Right lobe of liver (tissue), 6 donors: ENCODE data around the gene SLC16A8. TPM values are rescaled to one million over a fixed set of nuclear protein-coding genes. Genes with fewer than 3 reads are reported as not detected.

Source experiments
- ATAC-seq, 4 donors: fragments of 200-7000 bp; cut with Tn5 transposase; one replicate each; pipeline ENCODE4 v1.9.1; 2020; ENCODE audit warnings: mild to moderate bottlenecking in 4 of 4, moderate library complexity in 4 of 4
- DNase-seq, 3 donors: peaks; one replicate each; pipeline ENCODE4 v3.0.0-alpha.2; 2020
- H3K27ac ChIP-seq, 3 donors: fragments of 200-600 bp; one replicate each; pipeline ENCODE4 v1.8.0; 2022
- H3K27me3 ChIP-seq, 2 donors: fragments of 200-600 bp; one replicate each; pipeline ENCODE4 v1.8.0; 2022
- H3K36me3 ChIP-seq, 4 donors: fragments of 200-600 bp; sonication (generic) in 1 of 4; one replicate each; pipeline versions ENCODE4 v1.5.1 to v1.8.0; 2017 to 2022; ENCODE audit warnings: control low read depth in 1 of 4
- H3K4me1 ChIP-seq, 4 donors: fragments of 200-600 bp; sonication (generic) in 1 of 4; one replicate each; pipeline versions ENCODE4 v1.5.1 to v1.8.0; 2017 to 2022; ENCODE audit warnings: control low read depth in 1 of 4
- H3K4me3 ChIP-seq, 3 donors: fragments of 200-600 bp; one replicate each; pipeline ENCODE4 v1.8.0; 2022
- H3K9me3 ChIP-seq, 4 donors: fragments of 200-600 bp; sonication (generic) in 1 of 4; one replicate each; pipeline versions ENCODE4 v1.5.1 to v1.8.0; 2017 to 2022; ENCODE audit warnings: control low read depth in 1 of 4
- POLR2A ChIP-seq: fragments of 450-650 bp; IDR thresholded peaks from one replicate; pipeline ENCODE4 v1.6.1; 2017; ENCODE audit warnings: antibody characterized with exemption, mild to moderate bottlenecking
- WGBS: methylation state at CpG from one replicate; pipeline ENCODE4 v1.1.6; 2018; ENCODE audit warnings: low coverage, low lambda C conversion rate; ENCODE audit not compliant: insufficient coverage; ENCODE audit errors: missing lambda C conversion rate; 5-methylcytosine and 5-hydroxymethylcytosine counted together
- intact Hi-C, 2 donors: fragments of 100-400 bp; cut with DNase I; formaldehyde crosslinking; loops; one replicate each; pipeline versions ENCODE4 v1.11.2 to v1.14.1; 2022
- total RNA-seq, 6 experiments: library from RNA; depleted of rRNA in 2 of 6; stranded (reverse); fragments of >200 nt in 2 of 6; fragmentation: NEBNext Ultra II Directional in 3 of 6; extraction: Animal tissue kit (Norgen Biotek cat#: 25700) in 3 of 6; gene quantifications; one replicate each; pipeline versions ENCODE4 v1.1.0 to v1.2.4, GENCODE V29; 2016 to 2023
- TF ChIP-seq, protein P1 (sequence below), 4 donors: fragments of 200-600 bp in 3 of 4; fragments of 450-650 bp in 1 of 4; IDR thresholded peaks; one replicate each; pipeline versions ENCODE4 v1.5.1 to v1.8.0; 2016 to 2022; ENCODE audit warnings: antibody characterized with exemption in 4 of 4, mild to moderate bottlenecking in 2 of 4
- donor health status: DM: no; HTN: yes; CAD: no.
- donor health status: DM: no; HTN: no; CAD: no.
- donor health status: DM: no; HTN: no; CAD: no.
- donor health status: DM: no; HTN: yes; CAD: no.
- donor health status: DM: no; HTN: yes; CAD: no.

The SLC16A8 gene
- total RNA-seq, 6 experiments from 2014 or later, result not detected

DNA sequence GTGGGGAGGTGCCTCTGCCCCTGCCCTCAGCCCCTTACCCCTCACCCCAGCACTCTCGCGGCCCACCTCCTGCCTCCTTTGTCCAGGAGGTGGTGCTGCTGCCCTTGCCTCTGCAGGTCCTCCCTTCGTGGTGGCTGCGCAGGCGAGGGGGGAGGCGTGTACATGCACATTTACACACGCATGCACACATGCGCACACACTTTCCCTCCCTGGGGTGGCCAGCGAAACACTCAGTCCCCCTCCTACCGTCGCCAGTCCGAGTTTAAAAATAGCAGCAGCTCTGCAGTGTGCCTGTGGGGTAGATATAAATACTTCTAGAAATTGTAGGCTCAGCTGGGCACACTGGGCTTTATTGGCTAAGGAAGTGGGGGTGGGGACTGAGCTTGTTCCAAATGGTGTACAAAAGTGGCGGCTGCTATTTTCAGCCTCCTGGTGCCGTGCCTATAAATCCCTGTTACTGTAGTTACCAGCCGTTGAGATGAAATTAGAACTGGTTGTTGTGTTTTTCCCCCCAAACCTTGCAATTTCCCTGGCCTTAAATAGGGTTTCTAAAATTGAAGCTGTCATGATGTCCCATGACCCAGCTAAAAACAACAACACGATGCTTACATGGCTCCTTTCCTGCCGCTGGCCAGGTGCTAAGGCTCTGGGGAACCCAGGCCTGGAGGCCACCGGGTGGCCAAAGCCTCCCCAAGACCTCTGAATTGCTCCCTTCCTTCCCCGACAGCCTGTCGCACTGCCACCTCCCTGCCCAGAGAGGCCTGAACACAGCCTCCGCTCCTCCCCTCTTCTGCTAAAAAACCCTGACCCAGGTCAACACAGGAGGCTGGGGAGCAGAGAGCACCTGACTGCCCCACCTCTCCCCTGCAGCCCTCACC lies 14.4 kb downstream of the SLC16A8 start:
- Histone ChIP-seq H3K27ac (no peak overlapping the region), H3K36me3 (peaks cover 0 to 48% (median 22%) of the 10 kb centered on the region in 4 donors), H3K27me3 (no peaks in the 10 kb centered on the region), H3K9me3 (no peaks in the 10 kb centered on the region), H3K4me1 (peaks cover 0 to under 1% (median 0%) of the 10 kb centered on the region in 4 donors), H3K4me3 (no peak overlapping the region)
- peak in 2 of 4 donors; percentile 15 for ATAC-seq
- 79% methylated on average over 10 of the region's 21 CpGs for WGBS
- no peak for TF ChIP-seq POLR2A
- TF ChIP-seq, protein P1, sequence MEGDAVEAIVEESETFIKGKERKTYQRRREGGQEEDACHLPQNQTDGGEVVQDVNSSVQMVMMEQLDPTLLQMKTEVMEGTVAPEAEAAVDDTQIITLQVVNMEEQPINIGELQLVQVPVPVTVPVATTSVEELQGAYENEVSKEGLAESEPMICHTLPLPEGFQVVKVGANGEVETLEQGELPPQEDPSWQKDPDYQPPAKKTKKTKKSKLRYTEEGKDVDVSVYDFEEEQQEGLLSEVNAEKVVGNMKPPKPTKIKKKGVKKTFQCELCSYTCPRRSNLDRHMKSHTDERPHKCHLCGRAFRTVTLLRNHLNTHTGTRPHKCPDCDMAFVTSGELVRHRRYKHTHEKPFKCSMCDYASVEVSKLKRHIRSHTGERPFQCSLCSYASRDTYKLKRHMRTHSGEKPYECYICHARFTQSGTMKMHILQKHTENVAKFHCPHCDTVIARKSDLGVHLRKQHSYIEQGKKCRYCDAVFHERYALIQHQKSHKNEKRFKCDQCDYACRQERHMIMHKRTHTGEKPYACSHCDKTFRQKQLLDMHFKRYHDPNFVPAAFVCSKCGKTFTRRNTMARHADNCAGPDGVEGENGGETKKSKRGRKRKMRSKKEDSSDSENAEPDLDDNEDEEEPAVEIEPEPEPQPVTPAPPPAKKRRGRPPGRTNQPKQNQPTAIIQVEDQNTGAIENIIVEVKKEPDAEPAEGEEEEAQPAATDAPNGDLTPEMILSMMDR (IDR thresholded peaks at IDR 0.05), result peak; percentile 9 to 37 (median 30)
- intact Hi-C loops, result loop anchor here in 1 of 2 donors (10.0 kb wide), 1 partner anchor 275 kb away; no protein-coding TSS in a partner anchor
- DNase-seq, result peak; percentile 38 to 51 (median 45)

DNA sequence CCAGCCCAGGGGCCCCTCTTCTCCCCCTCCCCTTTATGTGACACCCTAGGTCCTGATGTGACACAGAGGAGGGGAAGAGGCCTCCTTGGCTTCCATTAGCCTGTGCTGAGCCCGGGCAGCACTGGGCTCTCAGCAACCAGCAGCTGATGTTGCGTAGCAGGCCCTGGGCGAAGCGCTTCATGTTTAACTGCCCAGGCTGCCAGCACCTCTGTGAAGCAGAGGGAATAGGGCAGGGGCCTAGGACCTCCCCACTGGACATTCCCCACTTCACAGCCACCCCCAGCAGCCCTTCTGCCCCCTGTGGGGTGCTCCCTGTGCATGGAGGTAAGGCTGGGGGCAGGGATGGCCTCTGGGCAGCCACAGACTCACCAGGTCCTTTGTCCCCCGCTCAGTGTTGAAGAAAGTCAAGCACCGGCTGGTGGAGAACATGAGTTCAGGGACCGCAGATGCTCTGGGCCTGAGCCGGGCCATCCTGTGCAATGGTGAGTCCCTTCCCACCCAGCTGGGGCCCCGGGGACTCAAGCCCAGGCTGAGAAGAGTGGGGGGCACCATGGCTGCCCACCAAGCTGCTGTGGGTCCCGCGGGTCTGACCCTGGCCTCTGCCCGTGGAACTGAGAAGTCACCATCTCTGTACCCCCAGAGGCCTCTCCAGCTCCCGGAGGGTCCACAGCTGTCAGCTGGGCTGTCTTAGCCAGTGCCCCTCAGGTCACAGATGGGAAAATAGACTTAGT lies 15.2 kb downstream of the SLC16A8 start:
- no peaks in the 10 kb centered on the region for H3K4me1 ChIP-seq
- peaks cover 0 to 52% (median 23%) of the 10 kb centered on the region in 4 donors for H3K36me3 ChIP-seq
- intact Hi-C loops, result loop anchor here in 1 of 2 donors (10.0 kb wide), 1 partner anchor 276 kb away; no protein-coding TSS in a partner anchor
- H3K27ac ChIP-seq, result no peak overlapping the region
- DNase-seq (peak in 1 of 3 donors; percentile 23), ATAC-seq (no peak)
- H3K9me3 ChIP-seq, result no peaks in the 10 kb centered on the region
- no peaks in the 10 kb centered on the region for H3K27me3 ChIP-seq
- WGBS, result 90% methylated on average over 2 of the region's 13 CpGs
- no peak overlapping the region for H3K4me3 ChIP-seq
- TF ChIP-seq, protein P1 (IDR thresholded peaks at IDR 0.05), result no peak
- TF ChIP-seq POLR2A, result no peak

DNA sequence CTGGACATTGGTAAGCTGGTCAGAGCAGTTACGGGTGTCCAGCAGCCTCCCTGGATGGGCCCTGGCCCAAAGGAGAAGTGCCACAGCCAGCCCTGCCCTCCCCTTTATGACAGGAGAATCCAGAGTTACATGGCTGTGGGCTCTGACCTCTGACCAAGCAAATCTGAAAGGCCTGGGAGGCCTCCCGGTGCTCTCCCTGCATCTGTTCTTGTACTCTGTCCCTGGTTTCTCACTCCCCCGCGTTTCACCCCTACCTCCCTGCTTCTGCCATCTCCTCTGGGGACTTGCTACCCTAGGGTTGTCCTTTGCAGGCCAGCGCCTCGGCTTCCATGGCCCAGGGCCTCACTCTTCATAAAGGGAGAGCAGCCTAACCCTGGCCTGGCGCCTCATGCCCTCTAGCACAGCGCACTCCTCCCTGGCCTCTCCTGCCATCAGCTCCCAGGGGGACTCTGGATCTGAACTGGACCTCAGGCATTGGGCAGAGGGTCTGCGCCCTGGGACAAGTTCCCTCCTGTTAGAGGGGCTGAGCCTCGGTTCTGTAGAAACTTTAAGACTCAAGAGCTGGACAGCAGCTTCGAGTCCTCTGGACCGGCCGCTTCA lies 16.1 kb downstream of the SLC16A8 start:
- TF ChIP-seq, protein P1 (IDR thresholded peaks at IDR 0.05), result no peak
- TF ChIP-seq POLR2A, result no peak
- ATAC-seq (no peak), DNase-seq (no peak)
- Histone ChIP-seq H3K27ac (no peak overlapping the region), H3K27me3 (no peaks in the 10 kb centered on the region), H3K9me3 (no peaks in the 10 kb centered on the region), H3K36me3 (peaks cover 0 to 49% (median 25%) of the 10 kb centered on the region in 4 donors), H3K4me1 (no peaks in the 10 kb centered on the region), H3K4me3 (no peak overlapping the region)
- 92% methylated on average over 10 of the region's 13 CpGs for WGBS
- intact Hi-C loops, result loop anchor here in 1 of 2 donors (10.0 kb wide), 1 partner anchor 277 kb away; no protein-coding TSS in a partner anchor

DNA sequence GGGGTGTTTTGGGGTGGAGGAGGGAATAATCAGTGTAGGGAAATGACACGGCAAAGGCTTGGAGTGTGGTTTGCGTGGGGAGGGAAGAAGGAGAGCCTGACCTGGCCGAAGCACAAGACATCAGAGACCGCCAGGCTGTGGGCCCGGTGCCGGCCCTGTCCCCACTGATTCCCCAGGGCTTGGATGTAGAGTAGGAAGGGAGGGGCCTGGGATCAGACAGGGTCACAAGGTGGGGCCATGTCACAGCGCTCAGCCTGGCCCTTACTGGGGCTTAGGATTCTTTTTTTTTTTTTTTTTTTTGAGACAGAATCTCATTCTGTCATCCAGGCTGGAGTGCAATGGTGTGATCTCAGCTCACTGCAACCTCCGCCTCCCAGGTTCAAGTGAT lies 17.0 kb downstream of the SLC16A8 start:
- H3K9me3 ChIP-seq, result no peaks in the 10 kb centered on the region
- no peak overlapping the region for H3K27ac ChIP-seq
- no peak for DNase-seq
- no peaks in the 10 kb centered on the region for H3K4me1 ChIP-seq
- no peak for ATAC-seq
- H3K27me3 ChIP-seq, result no peaks in the 10 kb centered on the region
- intact Hi-C loops, result loop anchor here in 1 of 2 donors (10.0 kb wide), 1 partner anchor 278 kb away; no protein-coding TSS in a partner anchor
- peaks cover 0 to 41% (median 22%) of the 10 kb centered on the region in 4 donors for H3K36me3 ChIP-seq
- no peak overlapping the region for H3K4me3 ChIP-seq
- no peak for TF ChIP-seq POLR2A
- TF ChIP-seq, protein P1 (IDR thresholded peaks at IDR 0.05), result no peak
- 91% methylated on average over 4 of the region's 8 CpGs for WGBS
